Breast epithelium (tissue), 4 donors: ENCODE results near the gene SNRPA1. TPM values are rescaled to one million over a fixed set of nuclear protein-coding genes. Genes with fewer than 3 reads are reported as not detected.

Experiments
- DNase-seq, 2 donors: peaks; one replicate each; pipeline ENCODE4 v3.0.0-alpha.2; 2019; ENCODE audit warnings: low spot score in 2 of 2
- H3K27ac ChIP-seq, 2 donors: fragments of 200-600 bp; sonication (generic) in 1 of 2; one replicate each; pipeline ENCODE4 v1.5.1; 2016 to 2019; ENCODE audit warnings: mild to moderate bottlenecking in 1 of 2
- H3K27me3 ChIP-seq, 2 donors: fragments of 200-600 bp; sonication (generic) in 1 of 2; one replicate each; pipeline versions ENCODE4 v1.5.1 to v1.6.0; 2017 to 2019; ENCODE audit warnings: control low read depth in 1 of 2, mild to moderate bottlenecking in 1 of 2
- H3K36me3 ChIP-seq: fragments of 200-600 bp; one replicate; pipeline ENCODE4 v1.5.1; 2019
- H3K4me1 ChIP-seq, 2 donors: fragments of 200-600 bp; sonication (generic); one replicate each; pipeline ENCODE4 v1.5.1; 2016 to 2019; ENCODE audit warnings: control low read depth in 1 of 2
- H3K4me3 ChIP-seq, 3 donors: fragments of 200-600 bp; sonication (generic); 1 replicate in 2 of 3; 2 replicates in 1 of 3; pipeline ENCODE4 v1.5.1; 2016 to 2019; ENCODE audit warnings: mild to moderate bottlenecking in 3 of 3, moderate library complexity in 2 of 3
- H3K9me3 ChIP-seq, 2 donors: fragments of 200-600 bp; sonication (generic) in 1 of 2; one replicate each; pipeline ENCODE4 v1.5.1; 2016 to 2019; ENCODE audit warnings: control low read depth in 1 of 2
- CTCF ChIP-seq, 3 donors: fragments of 450-650 bp; IDR thresholded peaks; one replicate each; pipeline ENCODE4 v1.5.1; 2016 to 2017; ENCODE audit warnings: antibody characterized with exemption in 3 of 3, mild to moderate bottlenecking in 3 of 3, moderate library complexity in 3 of 3
- POLR2A ChIP-seq: fragments of 450-650 bp; IDR thresholded peaks from one replicate; pipeline ENCODE4 v1.6.1; 2016; ENCODE audit warnings: antibody characterized with exemption, mild to moderate bottlenecking, moderate library complexity
- POLR2AphosphoS5 ChIP-seq, 3 donors: sonication (generic); formaldehyde crosslinking; IDR thresholded peaks; one replicate each; pipeline ENCODE4 v1.6.1; 2017; ENCODE audit warnings: antibody characterized with exemption in 3 of 3
- intact Hi-C: fragments of 100-400 bp; cut with DNase I; formaldehyde crosslinking; loops from one replicate; pipeline ENCODE4 v1.15.1; 2023; ENCODE audit warnings: low total_unique reads
- total RNA-seq, 3 donors: library from RNA; depleted of rRNA; stranded (reverse); fragments of >200 nt; gene quantifications; one replicate each; pipeline ENCODE4 v1.1.0, GENCODE V29; 2016

SNRPA1 gene
- total RNA-seq, 3 donors from 2014 or later: 26.4 to 51.1 (median 44.3) TPM

GRCh38 chr15:101264911-101265641, 30.0 kb downstream of the SNRPA1 start:
- no peak for TF ChIP-seq POLR2AphosphoS5 (IDR thresholded peaks at IDR 0.05)
- TF ChIP-seq POLR2A: no peak
- no peak for TF ChIP-seq CTCF (IDR thresholded peaks at IDR 0.05)
- Histone ChIP-seq H3K27ac (peak overlapping the region; percentile 78 to 85), H3K9me3 (no peaks in the 10 kb centered on the region), H3K4me1 (peaks cover 5 to 10% of the 10 kb centered on the region in 2 donors), H3K4me3 (no peak overlapping the region), H3K36me3 (no peaks in the 10 kb centered on the region), H3K27me3 (no peaks in the 10 kb centered on the region)
- no peak for DNase-seq
- intact Hi-C loops: no loop called here

- Histone ChIP-seq H3K9me3 (no peaks in the 10 kb centered on the region), H3K27ac (peak overlapping the region in 1 of 2 donors; percentile 27), H3K4me3 (no peak overlapping the region), H3K27me3 (no peaks in the 10 kb centered on the region), H3K4me1 (peaks cover 5 to 10% of the 10 kb centered on the region in 2 donors), H3K36me3 (no peaks in the 10 kb centered on the region)
- no peak for DNase-seq
- TF ChIP-seq POLR2AphosphoS5 (IDR thresholded peaks at IDR 0.05) (no peak), POLR2A (no peak), CTCF (IDR thresholded peaks at IDR 0.05) (no peak)
- intact Hi-C loops: no loop called here
Measured at GRCh38 chr15:101264011-101264410, 31.0 kb downstream of the SNRPA1 start.

GRCh38 chr15:101262551-101262950, 32.5 kb downstream of the SNRPA1 start:
- H3K27ac ChIP-seq: no peak overlapping the region
- H3K9me3 ChIP-seq: no peaks in the 10 kb centered on the region
- no peak overlapping the region for H3K4me3 ChIP-seq
- TF ChIP-seq POLR2A (no peak), POLR2AphosphoS5 (IDR thresholded peaks at IDR 0.05) (no peak), CTCF (IDR thresholded peaks at IDR 0.05) (no peak)
- intact Hi-C loops: no loop called here
- no peak for DNase-seq
- H3K27me3 ChIP-seq: no peaks in the 10 kb centered on the region
- no peaks in the 10 kb centered on the region for H3K36me3 ChIP-seq
- peaks cover 5 to 7% of the 10 kb centered on the region in 2 donors for H3K4me1 ChIP-seq

GRCh38 chr15:101258238-101259144, 36.6 kb downstream of the SNRPA1 start:
- intact Hi-C loops: loop anchor here (2.0 to 10.0 kb wide), 3 partner anchors 134 to 244 kb away; no protein-coding TSS in a partner anchor
- peak in 1 of 2 donors; percentile 62 for DNase-seq
- no peaks in the 10 kb centered on the region for H3K36me3 ChIP-seq
- peak; percentile 43 to 91 (median 89) for TF ChIP-seq CTCF (IDR thresholded peaks at IDR 0.05)
- no peak for TF ChIP-seq POLR2A
- no peaks in the 10 kb centered on the region for H3K27me3 ChIP-seq
- no peaks in the 10 kb centered on the region for H3K4me1 ChIP-seq
- H3K9me3 ChIP-seq: no peaks in the 10 kb centered on the region
- no peak overlapping the region for H3K4me3 ChIP-seq
- H3K27ac ChIP-seq: no peak overlapping the region

GRCh38 chr15:101256757-101257156, 38.3 kb downstream of the SNRPA1 start:
- no peak for DNase-seq
- no peaks in the 10 kb centered on the region for H3K9me3 ChIP-seq
- H3K27ac ChIP-seq: no peak overlapping the region
- H3K4me3 ChIP-seq: no peak overlapping the region
- no peaks in the 10 kb centered on the region for H3K36me3 ChIP-seq
- no peak for TF ChIP-seq POLR2AphosphoS5 (IDR thresholded peaks at IDR 0.05)
- TF ChIP-seq POLR2A: no peak
- no peak for TF ChIP-seq CTCF (IDR thresholded peaks at IDR 0.05)
- no peaks in the 10 kb centered on the region for H3K4me1 ChIP-seq
- H3K27me3 ChIP-seq: no peaks in the 10 kb centered on the region
- intact Hi-C loops: loop anchor here (10.0 kb wide), 2 partner anchors 132 to 242 kb away; no protein-coding TSS in a partner anchor
